ENCODE measurements around the gene SLC2A6. TPM values are rescaled to one million over a fixed set of nuclear protein-coding genes. Genes with fewer than 3 reads are reported as not detected.

SLC2A6 gene
- total and polyA plus RNA-seq, 2 of the 8 experiments (the other 6 are each of a cell fraction or from before 2014, with no cell fraction given): 16.6 to 17.8 TPM

- H2BK20ac ChIP-seq (ENCODE audit: low read length): no peak overlapping the region
- no peak overlapping the region for H3K23ac ChIP-seq (ENCODE audit: insufficient read length)
- FAIRE-seq (no peak), DNase-seq (ENCODE audit: low read depth in 1 of 2, low spot score in 2 of 2) (no peak)
- H3K79me2 ChIP-seq (ENCODE audit: control insufficient read depth in 1 of 2, insufficient read depth in 2 of 2, low read length in 2 of 2): no peaks in the 10 kb centered on the region
- no peak overlapping the region for H4K5ac ChIP-seq (ENCODE audit: insufficient read length, low read depth, low read length)
- H4K8ac ChIP-seq (ENCODE audit: extremely low read depth, insufficient read depth, low read length): peak overlapping the region; percentile 68; the same call in 1 of the 2 replicates
- no peak overlapping the region for H3K4me2 ChIP-seq (ENCODE audit: insufficient read depth in 1 of 2, low read depth in 2 of 2, low read length in 2 of 2)
- H2AFZ ChIP-seq (ENCODE audit: low read length): no peak overlapping the region
- no peaks in the 10 kb centered on the region for H3K23me2 ChIP-seq (ENCODE audit: low read depth, low read length)
- no peak overlapping the region for H3K18ac ChIP-seq (ENCODE audit: extremely low read depth, low read length)
- 87% methylated on average over 19 of the region's 20 CpGs; no CpG with 5 or more reads in 1 of the 2 experiments for WGBS, 2 experiments (ENCODE audit: extremely low coverage in 1 of 2, insufficient coverage in 1 of 2, insufficient read length in 1 of 2, insufficient replicate concordance in 2 of 2, low coverage in 1 of 2, low lambda C conversion rate in 2 of 2, missing lambda C conversion rate in 1 of 2)
- H4K91ac ChIP-seq (replicated peaks; ENCODE audit: insufficient read length, low read length): no peak overlapping the region
- H2BK120ac ChIP-seq (replicated peaks; ENCODE audit: low read depth, low read length): no peak overlapping the region
- H3K9me3 ChIP-seq (ENCODE audit: insufficient read depth in 2 of 2, low read depth in 1 of 2, low read length in 1 of 2): no peaks in the 10 kb centered on the region
- no peak overlapping the region for H3K9ac ChIP-seq (replicated peaks in 1 of 4; ENCODE audit: extremely low read depth in 1 of 4, low read depth in 3 of 4, low read length in 3 of 4)
- H4K20me1 ChIP-seq (replicated peaks in 1 of 2; ENCODE audit: control insufficient read depth in 1 of 2, insufficient read depth in 2 of 2, low read length in 2 of 2): peaks cover 0 to 2% of the 10 kb centered on the region in 2 experiments
- ChIA-PET CTCF (ENCODE audit: partially characterized antibody) (interaction anchor here (0.9 to 1.7 kb wide), 7 partner anchors 8 to 78 kb away, joined by 3 to 4 read pairs (median 3); partner anchors contain the start of gene CACFD1), POLR2A (ENCODE audit: partially characterized antibody) (interaction anchor here (1.0 to 2.9 kb wide), 4 partner anchors 16 to 90 kb away, joined by 3 to 7 read pairs (median 4); partner anchors contain the start of genes CACFD1, MED22 and RPL7A)
- H3K4me3 ChIP-seq (ENCODE audit: extremely low read depth in 1 of 4, insufficient read depth in 2 of 4, low read depth in 3 of 4, low read length in 4 of 4): no peak overlapping the region
- no peak overlapping the region for H2BK12ac ChIP-seq (ENCODE audit: low read depth, low read length)
- no peak overlapping the region for H2BK15ac ChIP-seq (ENCODE audit: low read length)
- H2BK5ac ChIP-seq (ENCODE audit: low read depth, low read length): no peak overlapping the region
- H3K56ac ChIP-seq (replicated peaks; ENCODE audit: insufficient read length, low read depth, low read length): no peak overlapping the region
- no peak overlapping the region for H3K4ac ChIP-seq (replicated peaks; ENCODE audit: insufficient read length, low read depth, low read length)
- H3K79me1 ChIP-seq (ENCODE audit: low read depth, low read length): no peaks in the 10 kb centered on the region
- H2AK5ac ChIP-seq (ENCODE audit: low read depth, low read length): no peak overlapping the region
- H3K14ac ChIP-seq (ENCODE audit: insufficient read length): no peak overlapping the region
- no peaks in the 10 kb centered on the region for H3K27me3 ChIP-seq (replicated peaks in 1 of 4; ENCODE audit: control insufficient read depth in 3 of 4, extremely low read depth in 1 of 4, insufficient read depth in 3 of 4, low read length in 3 of 4)
- H3K4me1 ChIP-seq (replicated peaks in 1 of 4; ENCODE audit: control insufficient read depth in 3 of 4, insufficient read depth in 4 of 4, low read length in 3 of 4): no peaks in the 10 kb centered on the region
- H3K36me3 ChIP-seq (ENCODE audit: control insufficient read depth in 2 of 4, insufficient read depth in 4 of 4, low read length in 3 of 4): no peaks in the 10 kb centered on the region
- TF ChIP-seq SIRT6 (IDR thresholded peaks at IDR 0.05; ENCODE audit: low read length) (no peak), CEBPB (IDR thresholded peaks at IDR 0.05; ENCODE audit: low read depth, low read length) (no peak), JUND (IDR thresholded peaks at IDR 0.05; ENCODE audit: low read length) (no peak), SP4 (IDR thresholded peaks at IDR 0.05; ENCODE audit: low read length) (no peak), EP300 (IDR thresholded peaks at IDR 0.05; ENCODE audit: borderline replicate concordance in 1 of 2, low read depth in 2 of 2, low read length in 2 of 2) (no peak), KDM1A (IDR thresholded peaks at IDR 0.05; ENCODE audit: borderline replicate concordance, low read length) (no peak), CTBP2 (IDR thresholded peaks at IDR 0.05; ENCODE audit: borderline replicate concordance, insufficient read depth, insufficient read length, low read length) (no peak), EGR1 (IDR thresholded peaks at IDR 0.05; ENCODE audit: borderline replicate concordance, low read depth, low read length) (no peak), BCL11A (IDR thresholded peaks at IDR 0.05; ENCODE audit: low read depth in 2 of 2, low read length in 2 of 2) (no peak)
- H3K27ac ChIP-seq (ENCODE audit: low read depth, low read length): no peak overlapping the region
These were observed 41.0 kb downstream of the SLC2A6 start for GRCh38 chr9:133437753-133438531.
